SU-DHL-6 (cell line): ENCODE measurements around the gene CSNK1D.

Experiments
- CTCF ChIP-seq: fragments of 200-600 bp; sonication (generic); IDR thresholded peaks from one replicate; pipeline ENCODE4 v1.5.1; 2017; ENCODE audit warnings: antibody characterized with exemption, mild to moderate bottlenecking, low read length, moderate library complexity; ENCODE audit not compliant: insufficient read depth, poor library complexity, severe bottlenecking
- EZH2phosphoT487 ChIP-seq: fragments of 200-600 bp; sonication (generic), shearing (Covaris generic); conservative IDR thresholded peaks from 2 replicates; pipeline ENCODE4 v1.6.1; 2018; ENCODE audit warnings: mild to moderate bottlenecking, antibody characterized with exemption, low read length, moderate library complexity, mixed read lengths

DNA sequence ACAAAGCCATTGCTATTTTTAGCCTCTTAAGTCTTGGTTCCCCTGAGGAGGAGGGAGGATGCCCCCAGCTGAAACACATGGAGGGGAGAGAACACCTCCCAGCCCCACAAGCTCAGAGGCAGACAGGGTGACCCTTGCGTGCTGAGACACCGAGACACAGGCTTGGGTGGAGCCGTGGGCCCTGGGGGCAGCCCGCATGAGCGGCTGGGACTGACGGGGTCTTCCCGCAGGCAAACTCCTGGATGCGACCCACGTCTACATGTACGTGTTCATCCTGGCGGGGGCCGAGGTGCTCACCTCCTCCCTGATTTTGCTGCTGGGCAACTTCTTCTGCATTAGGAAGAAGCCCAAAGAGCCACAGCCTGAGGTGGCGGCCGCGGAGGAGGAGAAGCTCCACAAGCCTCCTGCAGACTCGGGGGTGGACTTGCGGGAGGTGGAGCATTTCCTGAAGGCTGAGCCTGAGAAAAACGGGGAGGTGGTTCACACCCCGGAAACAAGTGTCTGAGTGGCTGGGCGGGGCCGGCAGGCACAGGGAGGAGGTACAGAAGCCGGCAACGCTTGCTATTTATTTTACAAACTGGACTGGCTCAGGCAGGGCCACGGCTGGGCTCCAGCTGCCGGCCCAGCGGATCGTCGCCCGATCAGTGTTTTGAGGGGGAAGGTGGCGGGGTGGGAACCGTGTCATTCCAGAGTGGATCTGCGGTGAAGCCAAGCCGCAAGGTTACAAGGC, 34.9 kb downstream of the CSNK1D start:
- TF ChIP-seq CTCF: no peak
- TF ChIP-seq EZH2phosphoT487: no peak
